ENCODE results near the gene OARD1.
A peak's percentile ranks its signal among the peaks of the same experiment; 100 is the strongest.

OARD1 gene

GRCh38 chr6:41074692-41075436, 2.7 kb upstream of the OARD1 start:
- no peak for DNase-seq (ENCODE audit: low read depth)

GRCh38 chr6:41073968-41074691, 2.0 kb upstream of the OARD1 start:
- DNase-seq (ENCODE audit: low read depth) = no peak

DNA sequence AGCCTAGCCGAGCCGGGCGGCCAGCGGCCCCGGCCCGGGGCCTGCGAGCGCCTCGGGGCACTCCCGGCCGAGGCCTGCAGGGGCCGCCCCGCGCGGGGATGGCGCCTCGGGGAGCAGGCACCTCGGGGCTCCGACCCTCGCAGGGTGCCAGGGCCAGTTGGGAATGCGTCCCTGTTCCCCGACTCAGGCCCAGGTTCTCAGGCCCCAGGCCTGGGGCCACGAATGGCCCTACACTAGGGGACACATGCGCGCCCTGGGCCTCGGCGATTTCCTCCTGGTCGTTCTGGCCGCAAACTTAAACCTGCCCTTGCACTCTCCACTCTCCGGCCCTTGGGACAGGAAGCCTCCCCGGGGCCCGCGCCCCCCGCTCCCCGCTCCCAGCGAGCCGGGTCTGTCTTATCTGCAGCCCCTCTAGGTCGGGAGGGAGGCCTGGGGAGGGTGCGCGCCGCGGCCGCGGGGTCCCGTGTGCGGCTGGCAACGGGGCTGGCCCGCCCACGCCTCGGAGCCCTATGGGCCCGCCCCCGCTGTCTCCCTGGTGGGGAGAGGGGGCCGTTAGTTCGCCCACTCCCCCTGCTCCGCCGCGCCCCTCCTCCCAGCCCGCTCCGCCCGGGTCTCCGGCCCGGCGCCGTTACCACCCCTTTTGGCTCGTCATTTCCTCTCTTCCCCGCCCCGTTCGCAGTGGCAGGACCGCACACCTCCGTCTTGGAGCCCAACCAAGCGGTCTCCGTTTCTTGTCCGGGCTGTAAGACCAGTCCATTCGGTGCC, 1.2 kb upstream of the OARD1 start:
- DNase-seq (ENCODE audit: low read depth) = peak; percentile 70

- peak; percentile 100 for DNase-seq (ENCODE audit: low read depth)
Measured at GRCh38 chr6:41072836-41073202, 663 bp upstream of the OARD1 start, which contains the start of gene NFYA. NFYA (plus strand) TSS chr6:41072974; CDS start chr6:41079090, 6,116 bp downstream.

DNA sequence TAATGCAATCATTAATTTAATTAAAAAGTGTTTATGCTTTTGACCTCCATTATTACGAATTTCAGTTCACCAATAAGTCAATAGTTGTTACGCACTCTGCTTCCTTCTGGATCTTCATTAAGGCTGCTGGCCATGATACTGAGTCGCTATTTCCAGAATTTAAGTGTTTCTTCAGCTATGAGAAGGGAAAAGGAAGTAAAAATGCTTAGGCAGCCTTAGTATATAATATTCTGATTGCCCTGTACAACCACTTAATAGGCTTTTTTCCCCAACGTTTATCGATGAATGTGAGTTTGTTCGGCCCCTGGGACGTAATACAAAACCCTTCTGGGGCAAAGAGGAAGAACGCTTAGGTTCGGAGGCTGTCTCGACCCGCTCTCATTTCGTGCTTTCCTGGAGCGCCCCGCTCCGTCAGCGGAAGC, 644 bp downstream of the OARD1 start:
- no peak for DNase-seq (ENCODE audit: low read depth)

- peak; percentile 37 for DNase-seq (ENCODE audit: low read depth)
Measured at GRCh38 chr6:41066867-41067304, 5.3 kb downstream of the OARD1 start.

DNA sequence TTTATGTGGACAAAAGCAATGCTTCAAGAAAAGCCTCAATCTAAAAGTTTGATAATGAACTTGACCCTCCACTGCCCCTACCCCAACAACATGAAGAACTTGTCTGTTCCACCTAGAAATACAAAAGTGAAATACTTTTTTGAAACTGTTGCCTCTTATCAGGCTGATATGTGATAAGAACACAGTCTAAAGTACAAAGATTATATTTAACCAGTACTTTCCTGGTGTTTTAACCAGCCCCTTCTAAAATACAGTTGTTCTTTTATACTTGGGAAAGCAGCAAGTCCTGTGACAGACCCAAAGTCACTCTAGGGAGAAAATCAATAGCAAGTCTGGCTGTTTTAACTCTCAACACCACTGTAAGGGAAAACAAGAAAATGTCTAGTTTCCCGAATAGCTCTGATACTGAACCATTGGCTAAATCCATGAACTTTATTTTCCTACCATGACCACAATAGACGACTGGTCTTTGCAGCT, 6.6 kb downstream of the OARD1 start:
- DNase-seq (ENCODE audit: low read depth) = no peak

GRCh38 chr6:41064841-41065240, 7.3 kb downstream of the OARD1 start:
- no peak for DNase-seq (ENCODE audit: low read depth)

- DNase-seq (ENCODE audit: low read depth) = no peak
Measured at GRCh38 chr6:41063884-41064285, 8.3 kb downstream of the OARD1 start.

DNA sequence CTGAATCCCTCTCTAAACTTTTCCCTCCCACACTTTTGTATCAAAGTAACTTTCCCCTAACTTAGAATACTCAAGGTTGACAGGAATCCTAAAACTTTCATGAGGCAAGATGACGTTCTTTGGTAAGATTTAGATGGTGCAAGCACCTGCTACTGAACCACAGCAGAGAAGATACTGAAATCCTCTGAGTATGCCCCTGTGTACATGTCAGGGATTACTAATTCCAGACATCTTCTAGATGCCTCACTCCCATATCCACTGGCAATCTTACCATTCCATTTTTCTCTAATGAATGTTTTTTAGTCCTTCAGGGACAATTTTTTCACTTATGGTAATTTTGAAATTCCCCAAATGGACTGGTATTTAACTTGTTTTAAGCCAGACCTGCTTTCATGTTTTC, 10.1 kb downstream of the OARD1 start:
- no peak for DNase-seq (ENCODE audit: low read depth)

GRCh38 chr6:41061196-41061726, 10.9 kb downstream of the OARD1 start:
- DNase-seq (ENCODE audit: low read depth) = no peak

- no peak for DNase-seq (ENCODE audit: low read depth)
Measured at GRCh38 chr6:41059556-41059955, 12.6 kb downstream of the OARD1 start.

DNA sequence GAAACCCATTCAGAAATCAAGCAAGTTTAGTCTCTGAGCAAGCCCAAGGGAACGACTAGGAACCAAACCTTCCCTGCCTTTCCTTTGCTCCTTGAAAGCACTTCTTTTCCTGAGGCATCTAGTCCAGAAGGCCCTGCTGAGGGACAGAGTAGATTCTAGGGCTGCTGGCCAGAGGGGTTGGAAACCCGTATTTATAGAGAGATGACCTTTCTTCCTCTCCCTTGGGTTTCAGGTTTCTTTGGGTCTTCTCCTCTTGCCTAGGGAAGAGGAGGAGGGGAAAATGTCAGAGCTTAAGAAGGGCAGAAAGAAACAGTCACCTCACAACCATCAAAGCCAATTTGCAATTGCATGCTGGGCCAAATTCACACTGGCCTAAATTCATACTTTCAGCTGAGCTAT, 13.4 kb downstream of the OARD1 start:
- no peak for DNase-seq (ENCODE audit: low read depth)

- no peak for DNase-seq (ENCODE audit: low read depth)
Measured at GRCh38 chr6:41056768-41057490, 15.2 kb downstream of the OARD1 start.

DNA sequence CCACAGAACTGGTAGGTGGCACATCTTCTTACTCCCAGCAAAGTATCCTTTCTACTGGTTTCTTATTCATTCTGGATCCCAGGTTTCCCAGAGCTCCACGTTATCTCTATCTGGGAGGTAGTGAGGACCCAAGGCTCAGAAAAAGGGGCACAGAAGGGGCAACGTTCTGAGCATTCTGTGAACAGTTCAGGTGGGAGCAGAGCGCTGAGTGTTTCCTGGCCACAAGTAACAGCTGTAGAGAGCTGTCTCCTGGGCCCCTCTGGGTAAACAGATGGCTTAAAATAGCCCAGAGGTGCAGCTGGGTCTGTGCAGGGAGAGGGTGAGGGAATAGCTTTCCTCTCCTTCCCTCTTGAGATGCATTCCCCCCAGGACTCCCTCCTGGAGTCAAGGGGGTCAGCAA, 17.0 kb downstream of the OARD1 start:
- DNase-seq (ENCODE audit: low read depth) = no peak

GRCh38 chr6:41054511-41054910, 17.6 kb downstream of the OARD1 start:
- no peak for DNase-seq (ENCODE audit: low read depth)

DNA sequence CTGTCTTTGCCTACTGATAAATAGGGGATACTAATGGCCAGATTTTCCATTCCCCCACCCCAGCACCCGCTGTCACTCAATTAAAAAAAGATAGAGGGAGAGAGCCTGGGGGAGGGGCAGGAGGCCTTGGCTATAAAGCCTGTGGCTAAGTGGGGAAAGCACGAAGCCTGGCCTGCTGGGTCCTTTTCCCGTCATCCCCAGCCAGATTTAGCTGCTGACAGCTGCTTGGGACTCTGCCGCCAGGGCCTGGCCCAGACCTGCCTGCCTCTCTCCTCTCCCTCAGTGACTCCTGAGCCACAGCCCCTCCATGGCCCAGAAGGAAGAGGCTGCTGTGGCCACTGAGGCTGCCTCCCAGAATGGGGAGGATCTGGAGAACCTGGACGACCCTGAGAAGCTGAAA, 19.1 kb downstream of the OARD1 start, which contains the start of gene APOBEC2:
APOBEC2 (plus strand) TSS at position 162 of the 400 bp plus-strand sequence; CDS start at position 308, 146 bp downstream.
- DNase-seq (ENCODE audit: low read depth) = no peak

GRCh38 chr6:41051873-41052272, 20.3 kb downstream of the OARD1 start:
- no peak for DNase-seq (ENCODE audit: low read depth)

- DNase-seq (ENCODE audit: low read depth) = no peak
Measured at GRCh38 chr6:41050536-41050935, 21.6 kb downstream of the OARD1 start.

DNA sequence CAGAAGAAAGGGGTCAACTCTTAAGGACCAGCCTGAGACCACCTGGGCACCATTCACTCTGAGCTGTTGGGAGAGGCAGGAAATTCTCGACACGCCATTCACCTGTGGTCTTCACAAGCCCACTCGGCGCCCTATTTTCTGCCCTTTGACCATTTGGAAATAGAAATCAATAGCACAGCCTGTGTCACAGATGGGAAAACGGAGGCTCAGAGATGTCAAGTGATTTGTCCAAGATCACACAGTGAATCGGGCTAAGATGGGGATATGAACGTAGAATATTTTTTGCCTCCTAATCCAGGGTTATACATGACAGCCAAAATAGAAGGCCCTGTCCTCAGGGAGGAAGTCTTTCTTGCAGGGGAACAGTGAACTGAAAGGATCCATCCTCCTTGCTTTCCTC, 22.2 kb downstream of the OARD1 start:
- no peak for DNase-seq (ENCODE audit: low read depth)

GRCh38 chr6:41049521-41049920, 22.6 kb downstream of the OARD1 start:
- DNase-seq (ENCODE audit: low read depth) = no peak

All from activated T-helper 1 cell treated with Interleukin-2 at 50 U/mL for 16 hours (primary cell).